ENCODE measurements around the gene TVP23A. TPM values are rescaled to one million over a fixed set of nuclear protein-coding genes. Genes with fewer than 3 reads are reported as not detected.

TVP23A gene
- total RNA-seq, 2 donors from 2014 or later, result 0.30 to 0.83 TPM

GRCh38 chr16:10840703-10841102 lies 22.1 kb upstream of the TVP23A start:
- DNase-seq (ENCODE audit: low spot score), result no peak
- TF ChIP-seq CTCF (IDR thresholded peaks at IDR 0.05), result no peak
- H3K9me3 ChIP-seq, result no peaks in the 10 kb centered on the region
- no peak overlapping the region for H3K27ac ChIP-seq
- H3K4me1 ChIP-seq, result no peaks in the 10 kb centered on the region
- no peaks in the 10 kb centered on the region for H3K27me3 ChIP-seq
- no peaks in the 10 kb centered on the region for H3K36me3 ChIP-seq
- H3K4me3 ChIP-seq, result no peak overlapping the region

GRCh38 chr16:10839279-10839666 lies 20.7 kb upstream of the TVP23A start:
- no peak overlapping the region for H3K27ac ChIP-seq
- DNase-seq (ENCODE audit: low spot score), result no peak

GRCh38 chr16:10838621-10839278 lies 20.2 kb upstream of the TVP23A start:
- DNase-seq (ENCODE audit: low spot score), result no peak
- Histone ChIP-seq H3K27ac (no peak overlapping the region), H3K36me3 (no peaks in the 10 kb centered on the region), H3K4me3 (no peak overlapping the region), H3K9me3 (no peaks in the 10 kb centered on the region), H3K27me3 (no peaks in the 10 kb centered on the region), H3K4me1 (no peaks in the 10 kb centered on the region)
- TF ChIP-seq CTCF (IDR thresholded peaks at IDR 0.05), result no peak

More at GRCh38 chr16:10839279-10839666, 20.7 kb upstream of the TVP23A start:
- Histone ChIP-seq H3K36me3 (no peaks in the 10 kb centered on the region), H3K4me1 (no peaks in the 10 kb centered on the region), H3K4me3 (no peak overlapping the region), H3K27me3 (no peaks in the 10 kb centered on the region), H3K9me3 (no peaks in the 10 kb centered on the region)
- no peak for TF ChIP-seq CTCF (IDR thresholded peaks at IDR 0.05)

- Histone ChIP-seq H3K36me3 (no peaks in the 10 kb centered on the region), H3K9me3 (no peaks in the 10 kb centered on the region), H3K4me1 (no peaks in the 10 kb centered on the region), H3K4me3 (no peak overlapping the region), H3K27me3 (no peaks in the 10 kb centered on the region), H3K27ac (no peak overlapping the region)
- no peak for DNase-seq (ENCODE audit: low spot score)
- no peak for TF ChIP-seq CTCF (IDR thresholded peaks at IDR 0.05)
These were observed 17.7 kb upstream of the TVP23A start for GRCh38 chr16:10836174-10836853.

GRCh38 chr16:10835281-10835931 lies 16.8 kb upstream of the TVP23A start:
- Histone ChIP-seq H3K4me3 (no peak overlapping the region), H3K9me3 (no peaks in the 10 kb centered on the region), H3K27me3 (no peaks in the 10 kb centered on the region), H3K4me1 (no peaks in the 10 kb centered on the region), H3K27ac (no peak overlapping the region), H3K36me3 (no peaks in the 10 kb centered on the region)
- no peak for DNase-seq (ENCODE audit: low spot score)
- TF ChIP-seq CTCF (IDR thresholded peaks at IDR 0.05), result no peak
